ENCODE measurements around the gene C1orf210.

GRCh38 chr1:43280692-43281091, 4.7 kb downstream of the C1orf210 start:
- TF ChIP-seq CTCF (conservative IDR thresholded peaks at IDR 0.05 in 1 of 2, IDR thresholded peaks at IDR 0.05 in 1 of 2; ENCODE audit: extremely low read depth in 1 of 2, insufficient read depth in 1 of 2, low read depth in 1 of 2, low read length in 2 of 2): no peak
- no peak for TF ChIP-seq EZH2 (IDR thresholded peaks at IDR 0.05; ENCODE audit: borderline replicate concordance, low read length)
